OCI-LY3 (cell line): ENCODE measurements around the gene TRAPPC2.
A peak's percentile ranks its signal among the peaks of the same experiment; 100 is the strongest.

ENCODE experiments used
- H2AFZ ChIP-seq: fragments of 200-600, 300-600 bp; shearing (Covaris generic); 2 replicates; pipeline ENCODE4 v1.6.0; 2014; ENCODE audit warnings: antibody characterized with exemption, low read depth, low read length
- H3K27ac ChIP-seq: fragments of 200-600, 300-600 bp; sonication (generic); 2 replicates; pipeline ENCODE4 v1.5.1; 2014; ENCODE audit warnings: mild to moderate bottlenecking, low read length, moderate library complexity, mixed read lengths
- H3K27me3 ChIP-seq: fragments of 200-600, 300-600 bp; sonication (generic); 2 replicates; pipeline ENCODE4 v1.6.1; 2014; ENCODE audit warnings: low read depth, low read length, mixed read lengths
- H3K36me3 ChIP-seq: fragments of 200-600, 300-600 bp; sonication (generic); replicated peaks from 2 replicates; pipeline ENCODE3; 2014; ENCODE audit warnings: low read depth, low read length, mixed read lengths
- H3K4me1 ChIP-seq: fragments of 300-600, 200-600 bp; sonication (generic); 2 replicates; pipeline ENCODE4 v1.6.1; 2014; ENCODE audit warnings: low read length, mixed read lengths
- H3K4me2 ChIP-seq: fragments of 200-600, 300-600 bp; sonication (generic); 2 replicates; pipeline ENCODE4 v1.6.1; 2014; ENCODE audit warnings: low read length, mixed read lengths
- H3K4me3 ChIP-seq: fragments of 300-600, 200-600 bp; sonication (generic); 2 replicates; pipeline ENCODE4 v1.5.1; 2014; ENCODE audit warnings: antibody characterized with exemption, mild to moderate bottlenecking, low read length, moderate library complexity
- H3K79me2 ChIP-seq: fragments of 300-600, 200-600 bp; shearing (Covaris generic); 2 replicates; pipeline ENCODE4 v1.6.1; 2014; ENCODE audit warnings: mild to moderate bottlenecking, low read length, mixed read lengths
- H3K9ac ChIP-seq: fragments of 300-600, 200-600 bp; shearing (Covaris generic); 2 replicates; pipeline ENCODE4 v1.6.0; 2014; ENCODE audit warnings: mild to moderate bottlenecking, low read length, moderate library complexity
- H3K9me3 ChIP-seq: fragments of 200-600, 300-600 bp; shearing (Covaris generic); 2 replicates; pipeline ENCODE4 v1.6.1; 2014; ENCODE audit warnings: low read length, mixed read lengths; ENCODE audit not compliant: insufficient read depth
- H4K20me1 ChIP-seq: fragments of 200-600, 300-600 bp; sonication (generic); 2 replicates; pipeline ENCODE4 v1.6.1; 2016; ENCODE audit warnings: low read length, mixed read lengths; ENCODE audit not compliant: insufficient read depth
- EZH2phosphoT487 ChIP-seq: fragments of 200-600 bp; shearing (Covaris generic); IDR thresholded peaks from 2 replicates; pipeline ENCODE4 v1.6.1; 2018; ENCODE audit warnings: antibody characterized with exemption, mixed run types, low read depth
- TF ChIP-seq, protein P1 (sequence below): fragments of 200-600, 300-600 bp; sonication (generic); IDR thresholded peaks from 2 replicates; pipeline ENCODE4 v1.5.1; 2014; ENCODE audit warnings: antibody characterized with exemption, low read length, low read depth

The TRAPPC2 gene

DNA sequence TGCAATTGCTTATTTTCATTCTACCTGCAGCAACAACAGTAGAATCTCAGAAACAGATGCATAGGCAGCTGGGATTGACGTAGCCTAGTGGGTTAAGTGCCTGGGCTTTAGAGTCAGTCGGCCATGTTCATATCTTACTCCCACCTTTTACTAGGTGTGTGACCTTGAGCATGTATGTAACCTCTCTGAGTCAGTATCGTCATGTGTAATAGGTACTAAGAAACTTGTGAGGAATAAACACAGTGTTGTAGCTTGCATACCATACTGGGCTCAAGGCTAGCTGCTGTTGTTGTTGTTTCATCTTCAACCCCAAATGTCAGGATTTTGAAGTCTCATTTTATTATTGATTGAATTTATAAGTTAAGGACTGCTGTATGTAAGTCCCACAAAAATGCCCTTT lies 31.3 kb downstream of the TRAPPC2 start:
- H3K27me3 ChIP-seq = no peaks in the 10 kb centered on the region
- no peak overlapping the region for H3K27ac ChIP-seq
- H3K9me3 ChIP-seq = no peaks in the 10 kb centered on the region
- H2AFZ ChIP-seq = no peak overlapping the region
- H3K79me2 ChIP-seq = peaks cover 93% of the 10 kb centered on the region
- H3K36me3 ChIP-seq = no peaks in the 10 kb centered on the region
- H3K9ac ChIP-seq = no peak overlapping the region
- H3K4me3 ChIP-seq = no peak overlapping the region
- no peak overlapping the region for H3K4me2 ChIP-seq
- TF ChIP-seq EZH2phosphoT487 = no peak
- TF ChIP-seq, protein P1, sequence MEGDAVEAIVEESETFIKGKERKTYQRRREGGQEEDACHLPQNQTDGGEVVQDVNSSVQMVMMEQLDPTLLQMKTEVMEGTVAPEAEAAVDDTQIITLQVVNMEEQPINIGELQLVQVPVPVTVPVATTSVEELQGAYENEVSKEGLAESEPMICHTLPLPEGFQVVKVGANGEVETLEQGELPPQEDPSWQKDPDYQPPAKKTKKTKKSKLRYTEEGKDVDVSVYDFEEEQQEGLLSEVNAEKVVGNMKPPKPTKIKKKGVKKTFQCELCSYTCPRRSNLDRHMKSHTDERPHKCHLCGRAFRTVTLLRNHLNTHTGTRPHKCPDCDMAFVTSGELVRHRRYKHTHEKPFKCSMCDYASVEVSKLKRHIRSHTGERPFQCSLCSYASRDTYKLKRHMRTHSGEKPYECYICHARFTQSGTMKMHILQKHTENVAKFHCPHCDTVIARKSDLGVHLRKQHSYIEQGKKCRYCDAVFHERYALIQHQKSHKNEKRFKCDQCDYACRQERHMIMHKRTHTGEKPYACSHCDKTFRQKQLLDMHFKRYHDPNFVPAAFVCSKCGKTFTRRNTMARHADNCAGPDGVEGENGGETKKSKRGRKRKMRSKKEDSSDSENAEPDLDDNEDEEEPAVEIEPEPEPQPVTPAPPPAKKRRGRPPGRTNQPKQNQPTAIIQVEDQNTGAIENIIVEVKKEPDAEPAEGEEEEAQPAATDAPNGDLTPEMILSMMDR = no peak
- peaks cover 23% of the 10 kb centered on the region for H3K4me1 ChIP-seq
- peaks cover 55% of the 10 kb centered on the region for H4K20me1 ChIP-seq

DNA sequence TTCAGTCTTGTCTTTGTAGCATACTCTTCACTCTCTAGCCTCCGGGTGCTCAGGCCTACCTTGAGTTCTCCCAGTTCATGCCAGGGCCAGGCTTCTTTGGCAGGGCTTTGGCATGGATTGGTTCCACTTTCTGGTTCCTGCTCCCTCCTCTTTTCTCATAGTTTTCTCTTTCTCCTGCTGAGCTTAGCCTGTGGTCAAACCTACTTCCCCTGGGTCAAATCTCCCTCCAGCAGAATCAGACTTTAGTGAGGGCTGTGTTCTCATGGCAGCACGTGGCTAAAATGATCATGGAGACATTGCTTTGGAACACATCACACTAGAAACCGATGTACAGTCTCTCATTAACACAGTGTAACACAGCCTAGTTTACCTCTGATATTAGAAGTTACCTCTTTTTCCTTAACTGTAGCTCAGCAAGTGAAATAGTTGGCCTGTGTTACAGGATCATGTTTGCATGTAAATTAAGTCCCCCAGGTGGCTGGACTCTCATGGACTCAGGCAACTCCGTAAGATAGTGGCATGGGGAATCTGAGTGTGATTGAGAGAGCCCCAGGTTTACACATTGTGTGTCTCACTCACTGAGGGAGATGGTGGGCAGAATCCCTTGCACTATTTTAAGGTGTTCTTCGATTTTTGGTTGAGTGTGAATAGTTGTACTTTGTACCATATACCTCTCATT lies 32.2 kb downstream of the TRAPPC2 start:
- Histone ChIP-seq H3K9ac (no peak overlapping the region), H4K20me1 (peaks cover 53% of the 10 kb centered on the region), H3K4me1 (peaks cover 31% of the 10 kb centered on the region), H3K27ac (no peak overlapping the region), H3K9me3 (no peaks in the 10 kb centered on the region), H3K4me2 (no peak overlapping the region), H2AFZ (no peak overlapping the region), H3K27me3 (no peaks in the 10 kb centered on the region), H3K36me3 (no peaks in the 10 kb centered on the region), H3K4me3 (no peak overlapping the region), H3K79me2 (peaks cover 91% of the 10 kb centered on the region)
- TF ChIP-seq, protein P1 = no peak
- no peak for TF ChIP-seq EZH2phosphoT487

DNA sequence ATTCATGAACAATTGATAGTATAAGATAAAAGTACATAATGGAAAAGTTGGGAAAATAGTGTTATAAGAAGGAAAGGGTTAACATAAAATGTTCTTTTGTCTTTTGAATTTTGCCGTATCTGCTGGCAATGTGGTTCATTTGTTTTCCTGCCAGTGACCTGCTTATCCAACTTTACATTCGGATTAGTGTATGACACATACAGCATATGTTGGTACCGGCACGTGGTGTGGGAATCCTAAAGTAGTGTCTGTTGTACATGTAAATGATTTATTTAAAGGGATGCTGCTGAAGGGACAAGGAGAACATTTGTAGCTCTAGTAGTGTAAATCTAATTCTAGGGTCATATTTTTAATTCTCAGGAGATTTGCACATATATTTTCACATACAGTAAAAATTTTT lies 34.0 kb downstream of the TRAPPC2 start:
- H3K9me3 ChIP-seq = no peaks in the 10 kb centered on the region
- H3K4me3 ChIP-seq = no peak overlapping the region
- H2AFZ ChIP-seq = no peak overlapping the region
- no peaks in the 10 kb centered on the region for H3K36me3 ChIP-seq
- no peak overlapping the region for H3K9ac ChIP-seq
- H3K27ac ChIP-seq = no peak overlapping the region
- no peak overlapping the region for H3K4me2 ChIP-seq
- H3K79me2 ChIP-seq = peaks cover 95% of the 10 kb centered on the region
- H4K20me1 ChIP-seq = peaks cover 55% of the 10 kb centered on the region
- no peaks in the 10 kb centered on the region for H3K27me3 ChIP-seq
- peaks cover 42% of the 10 kb centered on the region for H3K4me1 ChIP-seq
- TF ChIP-seq EZH2phosphoT487 = no peak
- TF ChIP-seq, protein P1 = no peak

DNA sequence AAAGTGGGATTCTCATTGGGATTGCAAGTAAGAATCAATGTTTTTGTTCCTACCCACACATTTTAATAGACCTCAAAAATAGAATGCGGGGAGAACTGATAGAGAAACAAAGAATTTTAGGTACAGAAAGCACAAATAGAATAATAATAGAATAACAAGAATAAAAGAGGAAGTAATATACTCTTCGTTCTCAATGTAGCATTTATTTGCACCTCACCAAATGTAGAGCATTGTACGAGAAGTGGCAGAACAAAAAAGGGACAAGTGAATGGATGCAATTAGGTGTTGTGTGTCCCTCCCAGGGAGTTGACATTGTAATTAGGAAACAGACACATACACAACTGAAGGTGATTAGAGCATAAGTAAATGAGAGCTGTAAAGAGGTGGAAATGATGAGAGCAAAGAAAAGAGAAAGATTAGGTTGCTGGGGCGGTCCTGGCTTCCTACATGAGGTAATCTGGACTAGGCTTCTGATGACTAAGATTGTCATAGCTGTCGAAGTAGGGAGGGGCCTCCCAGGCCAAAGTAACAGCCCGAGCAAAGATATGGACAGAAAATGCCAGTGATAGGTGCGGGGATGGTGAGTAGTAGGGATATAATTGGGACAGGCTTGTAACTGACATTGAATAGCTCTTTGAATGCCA lies 35.1 kb downstream of the TRAPPC2 start:
- H3K4me2 ChIP-seq = peak overlapping the region; percentile 55
- no peaks in the 10 kb centered on the region for H3K36me3 ChIP-seq
- peak overlapping the region; percentile 26 for H3K4me3 ChIP-seq
- H3K79me2 ChIP-seq = peaks cover 97% of the 10 kb centered on the region
- H3K9me3 ChIP-seq = no peaks in the 10 kb centered on the region
- H2AFZ ChIP-seq = no peak overlapping the region
- peak overlapping the region; percentile 93 for H3K27ac ChIP-seq
- no peaks in the 10 kb centered on the region for H3K27me3 ChIP-seq
- no peak for TF ChIP-seq EZH2phosphoT487
- TF ChIP-seq, protein P1 = no peak
- peak overlapping the region; percentile 20; the same call in 1 of the 2 replicates for H3K9ac ChIP-seq
- H3K4me1 ChIP-seq = peaks cover 42% of the 10 kb centered on the region
- peaks cover 63% of the 10 kb centered on the region for H4K20me1 ChIP-seq
